ENCODE results near the gene NELFA.
"Not testable (repeated sequence)": the region's sequence is repeated elsewhere in the genome, so short reads cannot be mapped to it uniquely, and the experiment has no call there.

Gene NELFA

GRCh38 chr4:1996866-1997611 lies 11.7 kb downstream of the NELFA start:
- in situ Hi-C loops (cut with MboI; ENCODE audit: low sequenced_read_pairs) = no loop called here

GRCh38 chr4:1994938-1995337 lies 13.8 kb downstream of the NELFA start:
- in situ Hi-C loops (cut with MboI; ENCODE audit: low sequenced_read_pairs) = no loop called here

- in situ Hi-C loops (cut with MboI; ENCODE audit: low sequenced_read_pairs) = not testable (repeated sequence)
Observed at GRCh38 chr4:1993718-1994516, 14.9 kb downstream of the NELFA start.

- in situ Hi-C loops (cut with MboI; ENCODE audit: low sequenced_read_pairs) = no loop called here
Observed at GRCh38 chr4:1993169-1993516, 15.6 kb downstream of the NELFA start.

- in situ Hi-C loops (cut with MboI; ENCODE audit: low sequenced_read_pairs) = no loop called here
Observed at GRCh38 chr4:1992468-1993168, 16.2 kb downstream of the NELFA start.

GRCh38 chr4:1991596-1992434 lies 17.0 kb downstream of the NELFA start:
- in situ Hi-C loops (cut with MboI; ENCODE audit: low sequenced_read_pairs) = no loop called here

GRCh38 chr4:1991087-1991486 lies 17.7 kb downstream of the NELFA start:
- in situ Hi-C loops (cut with MboI; ENCODE audit: low sequenced_read_pairs) = no loop called here

GRCh38 chr4:1990676-1991075 lies 18.1 kb downstream of the NELFA start:
- in situ Hi-C loops (cut with MboI; ENCODE audit: low sequenced_read_pairs) = no loop called here

- in situ Hi-C loops (cut with MboI; ENCODE audit: low sequenced_read_pairs) = no loop called here
Observed at GRCh38 chr4:1990348-1990645, 18.5 kb downstream of the NELFA start.

GRCh38 chr4:1989533-1990347 lies 19.0 kb downstream of the NELFA start:
- in situ Hi-C loops (cut with MboI; ENCODE audit: low sequenced_read_pairs) = no loop called here

GRCh38 chr4:1988327-1988724 lies 20.4 kb downstream of the NELFA start:
- in situ Hi-C loops (cut with MboI; ENCODE audit: low sequenced_read_pairs) = no loop called here

- in situ Hi-C loops (cut with MboI; ENCODE audit: low sequenced_read_pairs) = no loop called here
Observed at GRCh38 chr4:1987721-1988326, 20.9 kb downstream of the NELFA start.

- in situ Hi-C loops (cut with MboI; ENCODE audit: low sequenced_read_pairs) = no loop called here
Observed at GRCh38 chr4:1987296-1987695, 21.5 kb downstream of the NELFA start.

GRCh38 chr4:1986578-1987210 lies 22.1 kb downstream of the NELFA start:
- in situ Hi-C loops (cut with MboI; ENCODE audit: low sequenced_read_pairs) = no loop called here

- in situ Hi-C loops (cut with MboI; ENCODE audit: low sequenced_read_pairs) = no loop called here
Observed at GRCh38 chr4:1985780-1986577, 22.8 kb downstream of the NELFA start.

- in situ Hi-C loops (cut with MboI; ENCODE audit: low sequenced_read_pairs) = no loop called here
Observed at GRCh38 chr4:1985294-1985693, 23.5 kb downstream of the NELFA start.

GRCh38 chr4:1984406-1985191 lies 24.2 kb downstream of the NELFA start:
- in situ Hi-C loops (cut with MboI; ENCODE audit: low sequenced_read_pairs) = no loop called here

All from hTERT RPE-1 (cell line).